MM.1S (cell line): Measurements from ENCODE around the gene DHRS11.

Experiments used
- EZH2 ChIP-seq: fragments of 300-600 bp; sonication (generic); optimal IDR thresholded peaks from 2 replicates; pipeline ENCODE3; 2017; ENCODE audit warnings: low read depth, mild to moderate bottlenecking, antibody characterized with exemption, low read length, mixed read lengths
- TF ChIP-seq, protein P1 (sequence below): fragments of 300-600 bp; sonication (generic); IDR thresholded peaks from 2 replicates; pipeline ENCODE4 v1.5.1; 2016; ENCODE audit warnings: antibody characterized with exemption, low read length, mixed read lengths

DNA sequence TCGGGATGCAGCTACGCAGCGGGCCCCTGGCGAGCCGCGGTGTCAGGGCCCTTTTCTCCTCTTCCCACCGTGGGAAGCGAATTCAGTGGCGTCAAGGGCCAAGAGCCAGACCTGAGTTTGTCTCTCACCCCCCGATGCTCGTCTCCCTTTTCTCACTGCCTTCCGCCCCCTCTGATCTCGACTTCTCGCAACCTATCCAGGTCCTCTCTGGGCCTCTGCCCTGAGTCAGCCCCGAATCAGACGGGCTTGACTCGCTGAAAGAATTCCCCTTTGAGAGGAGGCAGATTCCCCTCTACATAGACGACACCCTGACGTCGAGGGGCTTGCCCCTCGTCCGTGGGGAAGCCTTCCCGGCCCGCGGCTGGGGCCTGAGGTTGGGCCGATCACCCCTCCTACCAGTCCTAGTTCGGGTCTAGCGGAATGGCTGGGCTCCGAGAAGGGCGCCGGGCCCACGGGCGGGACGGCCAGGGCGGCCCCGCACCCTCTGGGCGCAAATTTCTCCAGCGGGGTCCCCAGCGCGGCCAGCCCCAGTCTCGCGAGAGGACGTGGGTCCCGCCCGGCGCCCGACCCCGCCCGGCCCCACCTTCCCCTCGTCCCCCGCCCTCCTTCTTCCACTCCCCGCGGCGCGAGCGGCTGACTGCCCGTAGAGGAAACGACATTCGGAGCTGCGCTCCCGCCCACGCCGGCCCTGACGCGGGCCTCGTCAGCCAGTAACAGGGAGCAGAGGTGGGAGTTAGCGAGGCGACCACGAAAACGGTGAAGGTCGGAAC is 47.2 kb upstream of the DHRS11 start, which contains the start of gene GGNBP2:
- TF ChIP-seq, protein P1, sequence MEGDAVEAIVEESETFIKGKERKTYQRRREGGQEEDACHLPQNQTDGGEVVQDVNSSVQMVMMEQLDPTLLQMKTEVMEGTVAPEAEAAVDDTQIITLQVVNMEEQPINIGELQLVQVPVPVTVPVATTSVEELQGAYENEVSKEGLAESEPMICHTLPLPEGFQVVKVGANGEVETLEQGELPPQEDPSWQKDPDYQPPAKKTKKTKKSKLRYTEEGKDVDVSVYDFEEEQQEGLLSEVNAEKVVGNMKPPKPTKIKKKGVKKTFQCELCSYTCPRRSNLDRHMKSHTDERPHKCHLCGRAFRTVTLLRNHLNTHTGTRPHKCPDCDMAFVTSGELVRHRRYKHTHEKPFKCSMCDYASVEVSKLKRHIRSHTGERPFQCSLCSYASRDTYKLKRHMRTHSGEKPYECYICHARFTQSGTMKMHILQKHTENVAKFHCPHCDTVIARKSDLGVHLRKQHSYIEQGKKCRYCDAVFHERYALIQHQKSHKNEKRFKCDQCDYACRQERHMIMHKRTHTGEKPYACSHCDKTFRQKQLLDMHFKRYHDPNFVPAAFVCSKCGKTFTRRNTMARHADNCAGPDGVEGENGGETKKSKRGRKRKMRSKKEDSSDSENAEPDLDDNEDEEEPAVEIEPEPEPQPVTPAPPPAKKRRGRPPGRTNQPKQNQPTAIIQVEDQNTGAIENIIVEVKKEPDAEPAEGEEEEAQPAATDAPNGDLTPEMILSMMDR: no peak
- TF ChIP-seq EZH2: no peak
